IgD-negative memory B cell (primary cell): ENCODE data around the gene SMARCB1. TPM values are rescaled to one million over a fixed set of nuclear protein-coding genes. Genes with fewer than 3 reads are reported as not detected.
A peak's percentile ranks its signal among the peaks of the same experiment; 100 is the strongest.

Experiments
- H3K27ac Mint-ChIP-seq, 3 donors: one replicate each; pipeline ENCODE4 v1.8.0; 2020 to 2022; ENCODE audit warnings: mild to moderate bottlenecking in 3 of 3, mixed read lengths in 3 of 3, moderate library complexity in 1 of 3
- H3K27me3 Mint-ChIP-seq: one replicate; pipeline ENCODE4 v1.8.0; 2021; ENCODE audit warnings: mixed read lengths
- H3K36me3 Mint-ChIP-seq: one replicate; pipeline ENCODE4 v1.8.0; 2020; ENCODE audit warnings: mild to moderate bottlenecking, mixed read lengths
- H3K4me1 Mint-ChIP-seq, 3 donors: one replicate each; pipeline ENCODE4 v1.8.0; 2020 to 2022; ENCODE audit warnings: mixed read lengths in 3 of 3, mild to moderate bottlenecking in 1 of 3
- H3K4me3 Mint-ChIP-seq, 4 donors: one replicate each; pipeline ENCODE4 v1.8.0; 2020 to 2022; ENCODE audit warnings: mild to moderate bottlenecking in 4 of 4, mixed read lengths in 4 of 4, moderate library complexity in 3 of 4
- H3K9me3 Mint-ChIP-seq, 3 donors: one replicate each; pipeline ENCODE4 v1.8.0; 2020 to 2021; ENCODE audit warnings: mixed read lengths in 3 of 3, mild to moderate bottlenecking in 1 of 3
- polyA plus RNA-seq: library from polyadenylated mRNA; unstranded; fragments of 300-500 nt; fragmentation: Illumina TruSeq; gene quantifications from one replicate; pipeline ENCODE4 v1.2.3, GENCODE V29; 2021

SMARCB1 gene
- polyA plus RNA-seq, 1 donor from 2014 or later = 117 TPM

GRCh38 chr22:23769321-23769965 lies 17.3 kb upstream of the SMARCB1 start:
- H3K9me3 Mint-ChIP-seq = no peaks in the 10 kb centered on the region
- peak overlapping the region; percentile 23 to 85 (median 62) for H3K4me3 Mint-ChIP-seq
- peaks cover 24 to 33% (median 25%) of the 10 kb centered on the region in 3 donors for H3K4me1 Mint-ChIP-seq
- H3K36me3 Mint-ChIP-seq = peaks cover 2% of the 10 kb centered on the region
- peak overlapping the region in 2 of 3 donors; percentile 53 to 77 for H3K27ac Mint-ChIP-seq
- H3K27me3 Mint-ChIP-seq = no peaks in the 10 kb centered on the region

- Mint-ChIP-seq H3K36me3 (no peaks in the 10 kb centered on the region), H3K4me3 (peak overlapping the region; percentile 67 to 82 (median 76)), H3K27me3 (no peaks in the 10 kb centered on the region), H3K9me3 (no peaks in the 10 kb centered on the region), H3K27ac (no peak overlapping the region), H3K4me1 (peaks cover 13 to 18% (median 14%) of the 10 kb centered on the region in 3 donors)
Observed at GRCh38 chr22:23772315-23772648, 14.5 kb upstream of the SMARCB1 start.

- Mint-ChIP-seq H3K4me3 (peak within 1 kb of the TSS; percentile 74 to 87 (median 80)), H3K27ac (peak within 1 kb of the TSS; percentile 13 to 50 (median 39)), H3K4me1 (peaks cover 13 to 18% (median 14%) of the 10 kb centered on the region in 3 donors), H3K9me3 (no peaks in the 10 kb centered on the region), H3K36me3 (no peaks in the 10 kb centered on the region), H3K27me3 (no peaks in the 10 kb centered on the region)
Observed at GRCh38 chr22:23772649-23773473, 13.9 kb upstream of the SMARCB1 start, which contains the start of gene MMP11. MMP11 (plus strand) TSS chr22:23772849; CDS start chr22:23772871, 22 bp downstream.

DNA sequence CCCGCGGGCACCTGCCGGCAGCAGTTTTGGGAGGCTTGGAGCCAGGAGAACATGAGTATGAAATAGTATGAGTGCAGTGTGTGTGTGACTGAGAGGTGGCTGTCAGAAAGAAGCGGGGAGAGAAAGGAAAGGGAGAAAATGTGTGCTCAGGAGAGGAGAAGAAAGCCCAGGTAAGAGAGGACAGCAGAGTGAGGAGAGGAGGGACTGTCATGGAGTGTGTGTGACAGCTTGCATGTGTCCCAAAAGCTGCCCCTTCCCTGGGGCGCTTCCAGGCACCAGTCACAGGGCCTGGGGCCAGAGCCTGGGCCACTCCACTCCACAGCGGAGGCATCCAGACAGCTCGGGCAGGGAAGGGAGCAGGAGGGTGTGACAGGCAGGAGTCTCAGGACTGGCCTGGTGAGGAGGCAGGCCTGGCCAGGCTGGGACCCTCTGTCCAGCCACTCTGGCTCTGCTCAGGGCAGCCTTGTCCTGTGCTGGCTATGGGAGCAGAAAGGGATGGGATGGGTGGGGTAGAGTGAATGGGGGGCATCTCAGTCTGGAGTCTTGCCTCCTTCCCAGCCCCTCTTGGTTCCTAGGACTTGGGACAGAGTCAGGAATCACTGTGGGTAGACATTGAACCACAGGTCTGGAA lies 13.2 kb upstream of the SMARCB1 start:
- Mint-ChIP-seq H3K9me3 (no peaks in the 10 kb centered on the region), H3K36me3 (no peaks in the 10 kb centered on the region), H3K27me3 (no peaks in the 10 kb centered on the region), H3K4me1 (peaks cover 13 to 18% (median 14%) of the 10 kb centered on the region in 3 donors), H3K4me3 (peak overlapping the region; percentile 59 to 83 (median 72)), H3K27ac (peak overlapping the region in 2 of 3 donors; percentile 13 to 50)

DNA sequence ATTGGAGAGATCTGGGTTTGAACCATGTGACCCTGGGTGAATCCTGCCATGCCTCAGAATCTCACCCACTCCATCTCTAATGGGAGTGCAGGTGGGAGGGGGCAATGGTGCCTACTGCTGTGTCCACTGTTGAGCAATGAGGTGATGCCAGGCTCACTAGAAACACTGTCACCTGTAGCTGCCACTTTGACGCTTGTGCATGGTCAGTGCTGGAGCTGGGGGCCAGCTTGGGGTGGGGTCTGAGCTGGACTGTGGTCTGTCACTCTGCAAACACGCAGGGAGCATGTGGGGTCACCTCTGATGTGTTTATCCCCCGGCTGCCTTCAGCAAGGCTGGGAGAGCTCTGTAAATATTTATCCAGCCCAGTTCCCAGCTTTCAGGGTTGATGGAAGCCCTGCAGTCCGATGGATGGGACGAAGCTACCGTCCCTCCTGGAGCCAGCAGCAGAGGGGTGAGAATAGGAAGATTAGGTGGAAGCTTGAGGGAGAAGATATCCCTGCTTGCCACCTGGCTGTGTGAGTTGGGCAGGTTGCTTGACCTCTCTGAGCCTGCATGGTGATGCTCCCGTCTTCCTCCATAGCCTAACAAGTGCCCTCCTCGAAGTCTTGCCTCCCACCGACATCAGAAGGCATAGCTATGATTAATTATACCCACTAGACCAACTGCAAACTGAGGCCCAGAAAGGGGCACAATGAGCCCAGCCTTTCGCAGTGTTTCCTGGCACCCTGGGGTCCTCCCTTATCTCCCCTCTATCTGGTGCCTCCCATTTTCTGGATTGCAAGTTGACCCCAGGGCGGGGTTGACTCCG lies 12.4 kb upstream of the SMARCB1 start:
- Mint-ChIP-seq H3K27ac (peak overlapping the region in 2 of 3 donors; percentile 63 to 64), H3K4me1 (peaks cover 13 to 17% (median 14%) of the 10 kb centered on the region in 3 donors), H3K4me3 (peak overlapping the region in 2 of 4 donors; percentile 74 to 79), H3K36me3 (no peaks in the 10 kb centered on the region), H3K9me3 (no peaks in the 10 kb centered on the region), H3K27me3 (no peaks in the 10 kb centered on the region)

DNA sequence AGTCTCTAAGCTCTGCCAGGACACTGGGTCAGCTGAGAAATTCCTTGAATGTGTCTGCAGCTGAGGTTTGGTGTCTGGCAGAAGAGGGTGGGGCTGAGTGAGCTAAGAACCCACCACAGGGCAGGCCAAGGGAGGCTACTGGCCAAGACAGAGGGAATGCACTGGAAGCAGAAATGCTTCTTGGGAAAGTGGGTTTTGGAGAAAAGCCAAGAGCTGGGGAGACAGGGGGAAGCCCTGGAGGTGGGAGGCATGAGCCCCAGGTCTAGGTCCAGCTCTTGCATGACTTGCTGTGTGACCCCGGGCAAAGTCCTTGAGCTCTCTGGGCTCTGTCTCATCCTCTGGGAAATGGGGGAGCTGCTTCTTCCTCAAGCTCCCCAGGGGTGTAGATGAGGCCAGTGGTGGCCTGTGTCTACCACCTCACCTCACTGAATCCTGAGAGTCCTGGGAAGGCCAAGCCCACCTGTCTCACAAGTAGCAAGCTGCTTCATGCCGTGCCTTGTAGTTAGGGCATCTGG lies 11.8 kb upstream of the SMARCB1 start:
- H3K4me1 Mint-ChIP-seq = peaks cover 11 to 14% (median 12%) of the 10 kb centered on the region in 3 donors
- H3K27ac Mint-ChIP-seq = peak overlapping the region in 1 of 3 donors; percentile 64
- H3K36me3 Mint-ChIP-seq = no peaks in the 10 kb centered on the region
- no peaks in the 10 kb centered on the region for H3K9me3 Mint-ChIP-seq
- H3K27me3 Mint-ChIP-seq = no peaks in the 10 kb centered on the region
- peak overlapping the region in 2 of 4 donors; percentile 32 to 74 for H3K4me3 Mint-ChIP-seq

GRCh38 chr22:23775779-23776375 lies 10.9 kb upstream of the SMARCB1 start:
- Mint-ChIP-seq H3K27ac (peak overlapping the region; percentile 1 to 73 (median 34)), H3K4me3 (peak overlapping the region in 1 of 4 donors; percentile 6), H3K9me3 (no peaks in the 10 kb centered on the region), H3K4me1 (peaks cover 9 to 14% (median 10%) of the 10 kb centered on the region in 3 donors), H3K36me3 (no peaks in the 10 kb centered on the region), H3K27me3 (no peaks in the 10 kb centered on the region)

- Mint-ChIP-seq H3K4me1 (peaks cover 5 to 6% (median 6%) of the 10 kb centered on the region in 3 donors), H3K9me3 (no peaks in the 10 kb centered on the region), H3K36me3 (no peaks in the 10 kb centered on the region), H3K27me3 (no peaks in the 10 kb centered on the region), H3K4me3 (no peak overlapping the region), H3K27ac (no peak overlapping the region)
Observed at GRCh38 chr22:23777776-23778576, 8.8 kb upstream of the SMARCB1 start.

- peaks cover 0 to 1% (median 0%) of the 10 kb centered on the region in 3 donors for H3K4me1 Mint-ChIP-seq
- H3K27ac Mint-ChIP-seq = no peak overlapping the region
- H3K27me3 Mint-ChIP-seq = no peaks in the 10 kb centered on the region
- no peaks in the 10 kb centered on the region for H3K9me3 Mint-ChIP-seq
- no peaks in the 10 kb centered on the region for H3K36me3 Mint-ChIP-seq
- no peak overlapping the region for H3K4me3 Mint-ChIP-seq
Observed at GRCh38 chr22:23778577-23778900, 8.2 kb upstream of the SMARCB1 start.

- H3K9me3 Mint-ChIP-seq = no peaks in the 10 kb centered on the region
- H3K27me3 Mint-ChIP-seq = no peaks in the 10 kb centered on the region
- H3K36me3 Mint-ChIP-seq = no peaks in the 10 kb centered on the region
- no peak overlapping the region for H3K4me3 Mint-ChIP-seq
- peaks cover 0 to 1% (median 0%) of the 10 kb centered on the region in 3 donors for H3K4me1 Mint-ChIP-seq
- no peak overlapping the region for H3K27ac Mint-ChIP-seq
Observed at GRCh38 chr22:23779083-23779482, 7.7 kb upstream of the SMARCB1 start.

- Mint-ChIP-seq H3K27me3 (no peaks in the 10 kb centered on the region), H3K9me3 (no peaks in the 10 kb centered on the region), H3K27ac (no peak overlapping the region), H3K36me3 (no peaks in the 10 kb centered on the region), H3K4me3 (peak overlapping the region in 1 of 4 donors; percentile 66), H3K4me1 (peaks cover 0 to 1% (median 0%) of the 10 kb centered on the region in 3 donors)
Observed at GRCh38 chr22:23779731-23780130, 7.0 kb upstream of the SMARCB1 start.

DNA sequence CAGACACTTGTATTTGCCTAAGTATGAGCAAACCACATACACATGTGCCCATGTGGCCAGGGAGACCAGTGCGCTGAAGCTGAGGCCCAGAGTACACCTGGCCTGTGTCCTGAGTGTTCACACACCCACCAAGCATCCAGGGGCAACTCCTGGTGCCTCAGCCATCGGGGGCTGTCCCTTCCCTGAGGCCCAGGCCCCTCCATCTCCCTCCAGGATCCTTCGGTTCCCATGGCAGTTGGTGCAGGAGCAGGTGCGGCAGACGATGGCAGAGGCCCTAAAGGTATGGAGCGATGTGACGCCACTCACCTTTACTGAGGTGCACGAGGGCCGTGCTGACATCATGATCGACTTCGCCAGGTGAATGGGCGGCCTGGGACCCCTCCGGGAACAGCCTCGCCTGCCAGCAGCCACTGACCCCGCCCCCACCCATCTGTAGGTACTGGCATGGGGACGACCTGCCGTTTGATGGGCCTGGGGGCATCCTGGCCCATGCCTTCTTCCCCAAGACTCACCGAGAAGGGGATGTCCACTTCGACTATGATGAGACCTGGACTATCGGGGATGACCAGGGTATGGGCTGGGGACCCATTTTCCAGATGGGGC lies 6.5 kb upstream of the SMARCB1 start:
- Mint-ChIP-seq H3K27ac (peak overlapping the region in 1 of 3 donors; percentile 48), H3K9me3 (no peaks in the 10 kb centered on the region), H3K36me3 (no peaks in the 10 kb centered on the region), H3K27me3 (no peaks in the 10 kb centered on the region), H3K4me3 (no peak overlapping the region), H3K4me1 (peaks cover 0 to 1% (median 0%) of the 10 kb centered on the region in 3 donors)

DNA sequence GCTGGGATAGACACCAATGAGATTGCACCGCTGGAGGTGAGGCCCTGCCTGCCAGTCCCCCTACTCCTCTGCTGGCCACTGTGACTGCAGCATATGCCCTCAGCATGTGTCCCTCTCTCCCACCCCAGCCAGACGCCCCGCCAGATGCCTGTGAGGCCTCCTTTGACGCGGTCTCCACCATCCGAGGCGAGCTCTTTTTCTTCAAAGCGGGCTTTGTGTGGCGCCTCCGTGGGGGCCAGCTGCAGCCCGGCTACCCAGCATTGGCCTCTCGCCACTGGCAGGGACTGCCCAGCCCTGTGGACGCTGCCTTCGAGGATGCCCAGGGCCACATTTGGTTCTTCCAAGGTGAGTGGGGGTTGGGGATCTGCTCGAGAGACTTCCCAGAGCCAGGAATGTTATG lies 5.7 kb upstream of the SMARCB1 start:
- Mint-ChIP-seq H3K36me3 (no peaks in the 10 kb centered on the region), H3K4me3 (peak overlapping the region in 1 of 4 donors; percentile 38), H3K27me3 (no peaks in the 10 kb centered on the region), H3K4me1 (peaks cover 0 to 1% (median 0%) of the 10 kb centered on the region in 3 donors), H3K27ac (peak overlapping the region in 1 of 3 donors; percentile 48), H3K9me3 (no peaks in the 10 kb centered on the region)
